Fibroblast of the aortic adventitia (primary cell): Measurements from ENCODE around the gene MVB12B. TPM values are rescaled to one million over a fixed set of nuclear protein-coding genes. Genes with fewer than 3 reads are reported as not detected.
"Not testable (repeated sequence)": the region's sequence is repeated elsewhere in the genome, so short reads cannot be mapped to it uniquely, and the experiment has no call there.

ENCODE experiments used
- DNase-seq: peaks from one replicate; pipeline ENCODE4 v3.0.0-alpha.2; 2010; ENCODE audit warnings: low read depth
- H3K4me3 ChIP-seq: 2 replicates; pipeline ENCODE4 v1.5.1; 2011; ENCODE audit warnings: low read depth, mild to moderate bottlenecking, control low read depth, low read length, moderate library complexity
- CTCF ChIP-seq: IDR thresholded peaks from 2 replicates; pipeline ENCODE4 v1.5.1; 2011; ENCODE audit warnings: mild to moderate bottlenecking, low read length, control low read depth, inconsistent platforms; ENCODE audit not compliant: insufficient read depth
- total RNA-seq: library from RNA; depleted of rRNA; stranded (reverse); fragments of >200 nt; gene quantifications from 2 replicates; pipeline ENCODE4 v1.2.3, GENCODE V29; 2012; ENCODE audit warnings: low replicate concordance

MVB12B gene
- total RNA-seq = 1.4 and 3.5 TPM in 2 replicates

- peak within 1 kb of the TSS; percentile 66 for H3K4me3 ChIP-seq
- no peak for DNase-seq
- no peak for TF ChIP-seq CTCF
These were observed at the start of gene MVB12B for GRCh38 chr9:126326228-126327005. TSS of gene MVB12B (plus strand) at chr9:126326829. CDS start at chr9:126326930, 101 bp downstream.

GRCh38 chr9:126283799-126284465 lies 42.7 kb upstream of the MVB12B start:
- TF ChIP-seq CTCF = no peak
- DNase-seq = no peak
- no peak overlapping the region for H3K4me3 ChIP-seq

GRCh38 chr9:126285652-126286051 lies 41.0 kb upstream of the MVB12B start:
- DNase-seq, H3K4me3 ChIP-seq: not testable (repeated sequence)

GRCh38 chr9:126287166-126287866 lies 39.3 kb upstream of the MVB12B start:
- no peak overlapping the region for H3K4me3 ChIP-seq
- no peak for DNase-seq
- TF ChIP-seq CTCF = no peak

GRCh38 chr9:126290871-126291270 lies 35.8 kb upstream of the MVB12B start:
- no peak for DNase-seq
- H3K4me3 ChIP-seq = no peak overlapping the region
- no peak for TF ChIP-seq CTCF

GRCh38 chr9:126291925-126292324 lies 34.7 kb upstream of the MVB12B start:
- no peak overlapping the region for H3K4me3 ChIP-seq
- no peak for TF ChIP-seq CTCF
- no peak for DNase-seq

GRCh38 chr9:126292736-126293521 lies 33.7 kb upstream of the MVB12B start:
- H3K4me3 ChIP-seq = no peak overlapping the region
- TF ChIP-seq CTCF = no peak
- DNase-seq = no peak
